ENCODE data around the gene KLHL26.

Gene KLHL26

DNA sequence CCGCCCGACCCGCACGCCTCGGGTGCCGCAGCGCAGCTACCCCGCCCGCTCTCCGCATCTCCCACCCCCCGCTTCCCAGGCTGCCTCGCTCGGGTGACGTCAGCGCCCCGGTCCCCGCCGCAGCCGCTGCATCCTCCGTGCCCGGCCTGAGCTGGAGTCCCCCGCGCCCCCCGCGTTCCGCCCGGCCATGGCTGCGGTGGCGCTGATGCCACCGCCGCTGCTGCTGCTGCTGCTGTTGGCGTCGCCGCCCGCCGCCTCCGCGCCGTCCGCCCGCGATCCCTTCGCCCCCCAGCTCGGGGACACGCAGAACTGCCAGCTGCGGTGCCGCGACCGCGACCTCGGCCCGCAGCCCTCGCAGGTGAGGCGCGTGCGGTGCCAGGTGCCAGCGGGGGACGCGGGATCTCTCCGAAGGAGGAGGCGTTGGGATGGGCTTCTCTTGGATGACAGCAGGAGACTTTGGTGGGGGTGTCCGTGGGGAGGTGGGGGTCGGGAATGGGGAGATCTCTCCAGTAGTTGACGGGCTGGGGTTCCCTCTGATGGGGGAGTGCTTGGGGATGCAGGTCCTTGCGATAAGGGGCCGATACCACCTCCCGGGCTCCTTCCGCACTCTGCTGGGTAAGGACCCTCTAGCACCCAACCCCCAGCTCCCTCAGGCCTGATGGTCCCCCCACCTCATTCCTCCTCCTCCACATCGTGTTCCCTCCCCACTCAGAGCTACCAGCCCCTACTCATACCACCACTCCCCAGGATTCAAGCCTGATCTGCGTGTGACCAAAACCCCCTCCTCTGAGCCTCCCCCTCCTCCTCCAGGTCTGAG is 23.8 kb upstream of the KLHL26 start, which contains the start of gene TMEM59L:
Gene TMEM59L, plus strand, starts transcription at position 99 of the 817 bp plus-strand sequence. Its CDS starts 89 bp downstream, at position 188.
- DNase-seq (ENCODE audit: low read depth in 2 of 2): no peak

- DNase-seq (ENCODE audit: low read depth in 2 of 2): no peak
Measured at GRCh38 chr19:18613589-18614234, 23.1 kb upstream of the KLHL26 start.

DNA sequence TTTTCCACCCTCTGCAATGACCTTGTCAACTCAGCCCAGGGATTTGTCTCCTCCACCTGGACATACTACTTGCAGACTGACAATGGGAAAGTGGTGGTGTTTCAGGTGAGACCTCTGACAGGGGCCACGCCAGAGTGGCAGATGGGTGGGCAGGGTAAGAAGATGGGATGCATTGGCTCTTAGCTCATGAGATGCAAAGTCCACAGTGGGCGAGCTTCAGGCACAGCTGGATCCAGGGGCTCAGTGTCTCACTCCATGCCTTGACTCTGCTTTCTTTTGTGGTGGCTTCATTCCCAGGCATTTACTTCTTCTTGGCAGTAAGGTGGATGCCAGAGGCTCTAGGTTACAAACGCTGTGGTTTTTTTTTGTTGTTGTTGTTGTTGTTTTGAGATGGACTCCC is 20.8 kb upstream of the KLHL26 start:
- DNase-seq (ENCODE audit: low read depth in 2 of 2): no peak

DNA sequence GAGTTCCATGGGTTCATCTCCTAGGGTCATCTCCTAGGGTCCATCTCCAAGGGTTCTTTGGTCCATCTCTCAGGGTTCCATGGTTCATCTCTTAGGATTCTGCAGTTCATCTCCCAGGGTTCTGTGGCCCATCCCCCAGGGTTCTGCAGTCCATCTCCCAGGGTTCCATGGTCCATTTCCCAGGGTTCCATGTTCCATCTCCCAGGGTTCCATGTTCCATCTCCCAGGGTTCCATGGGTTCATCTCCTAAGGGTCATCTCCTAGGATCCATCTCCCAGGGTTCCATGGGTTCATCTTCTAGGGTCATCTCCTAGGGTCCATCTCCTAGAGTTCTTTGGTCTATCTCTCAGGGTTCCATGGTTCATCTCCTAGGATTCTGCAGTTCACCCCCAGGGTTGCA is 19.3 kb upstream of the KLHL26 start:
- no peak for DNase-seq (ENCODE audit: low read depth in 2 of 2)

- no peak for DNase-seq (ENCODE audit: low read depth in 2 of 2)
Measured at GRCh38 chr19:18618236-18618635, 18.6 kb upstream of the KLHL26 start.

GRCh38 chr19:18620311-18620710 is 16.5 kb upstream of the KLHL26 start:
- no peak for DNase-seq (ENCODE audit: low read depth in 2 of 2)

DNA sequence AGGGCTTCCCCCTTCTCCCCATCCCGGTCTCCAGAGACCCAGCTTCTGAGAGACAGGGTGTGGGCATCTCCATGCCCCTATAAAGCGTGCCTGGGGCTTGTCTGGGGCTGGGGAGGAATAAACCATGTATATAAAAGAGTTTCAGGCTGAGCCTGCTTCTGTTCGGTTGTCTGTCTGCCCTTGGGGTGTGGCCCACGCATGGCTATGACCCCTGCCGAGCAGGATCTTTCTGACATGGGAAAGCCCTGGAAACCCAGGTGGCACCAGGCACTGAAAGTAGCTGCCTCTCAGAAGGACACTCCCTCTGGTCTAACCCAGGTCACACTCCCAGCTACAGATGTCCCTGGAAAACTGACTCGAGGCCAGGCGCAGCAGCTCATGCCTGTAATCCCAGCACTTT is 15.9 kb upstream of the KLHL26 start:
- no peak for DNase-seq (ENCODE audit: low read depth in 2 of 2)

DNA sequence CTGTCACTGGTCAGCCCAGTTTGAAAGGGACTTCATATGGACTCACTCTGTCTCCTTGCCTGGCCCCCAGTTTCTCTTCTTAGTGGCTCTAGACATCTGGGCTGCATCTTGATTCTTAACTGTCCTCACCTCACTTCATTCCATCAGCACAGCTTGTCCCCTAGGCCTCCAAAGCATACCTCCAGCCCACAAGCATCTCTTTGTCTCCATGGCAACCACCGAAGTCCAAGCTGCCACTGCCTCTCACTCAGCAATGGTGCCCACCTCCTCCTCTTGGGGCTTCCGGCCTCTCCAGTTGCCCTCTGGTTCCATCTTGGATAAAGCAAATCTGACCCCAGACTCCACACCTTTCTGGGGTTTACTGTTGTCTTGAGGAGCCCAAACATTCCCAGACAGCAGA is 9.9 kb upstream of the KLHL26 start:
- no peak for DNase-seq (ENCODE audit: low read depth in 2 of 2)

- no peak for DNase-seq (ENCODE audit: low read depth in 2 of 2)
Measured at GRCh38 chr19:18629166-18630088, 7.4 kb upstream of the KLHL26 start.

DNA sequence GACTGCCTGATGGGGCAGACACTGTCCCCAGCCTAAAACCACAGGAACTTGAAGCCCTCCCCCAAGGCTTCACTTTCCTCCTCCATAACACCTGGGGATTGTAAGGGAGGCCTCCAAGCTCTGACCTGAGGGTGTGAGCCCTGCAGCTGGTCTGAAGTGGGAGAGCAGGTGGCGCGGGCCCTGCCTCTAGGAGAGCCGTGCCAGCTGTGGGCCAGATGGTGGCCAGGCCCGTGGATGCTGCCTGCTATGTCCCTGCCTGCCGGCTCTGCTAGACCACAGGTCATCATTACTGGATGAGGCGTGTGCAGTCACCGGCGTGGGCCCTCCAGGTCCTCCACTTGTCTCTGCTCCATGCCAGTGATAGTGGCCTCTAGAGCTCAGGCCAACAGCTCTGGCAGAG is 3.5 kb upstream of the KLHL26 start:
- DNase-seq (ENCODE audit: low read depth in 2 of 2): no peak

DNA sequence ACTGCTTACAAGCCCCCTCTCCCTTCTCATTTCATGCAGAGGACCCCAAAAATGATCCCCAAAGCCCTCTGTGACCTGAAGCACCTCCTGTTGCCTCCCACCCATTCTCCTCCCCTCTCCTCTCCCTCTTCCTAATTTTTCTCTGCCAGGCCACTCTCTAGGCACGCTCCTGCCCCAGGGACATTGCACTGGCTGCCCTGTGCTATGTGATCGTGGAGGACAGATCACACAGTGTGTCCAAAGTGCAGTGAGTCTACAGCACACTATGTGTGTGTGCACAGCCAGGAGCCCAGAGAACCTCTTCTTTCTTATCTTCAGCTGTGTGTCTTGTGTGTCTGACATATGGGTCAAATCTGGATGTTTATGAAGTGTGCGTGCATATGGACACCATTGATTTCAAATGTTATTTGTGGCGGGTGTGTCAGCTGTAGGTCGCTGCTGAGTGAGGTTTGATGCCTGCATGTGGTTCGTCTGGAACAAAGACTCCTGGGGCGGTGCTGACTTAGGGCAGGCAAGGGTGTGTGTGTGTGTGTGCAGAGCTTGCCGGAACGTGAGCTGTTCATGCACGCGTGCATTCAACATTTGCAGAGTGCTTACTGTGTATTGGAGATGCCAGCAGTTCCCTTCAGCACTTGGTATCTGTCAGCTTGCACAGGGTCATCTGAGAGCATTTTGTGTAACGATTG is 2.1 kb upstream of the KLHL26 start:
- DNase-seq (ENCODE audit: low read depth in 2 of 2): no peak

DNA sequence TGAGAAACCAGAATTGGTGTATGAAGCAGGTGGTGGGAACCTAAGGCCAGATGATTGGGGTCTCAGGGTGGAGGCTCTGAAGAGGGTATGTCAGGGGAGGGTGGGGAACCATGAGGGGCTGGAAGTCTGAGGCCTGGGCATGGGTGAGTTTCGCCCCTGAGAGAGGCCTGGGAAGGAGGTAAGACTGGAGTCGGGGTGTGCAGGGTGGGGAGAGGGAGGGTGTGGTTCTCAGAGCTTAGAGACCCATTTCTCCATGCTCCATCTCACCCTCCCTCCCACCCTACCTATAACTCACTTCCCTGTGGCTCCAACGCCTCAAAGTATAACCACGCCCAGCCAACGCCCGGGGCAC is 1.0 kb upstream of the KLHL26 start:
- DNase-seq (ENCODE audit: low read depth in 2 of 2): no peak

DNA sequence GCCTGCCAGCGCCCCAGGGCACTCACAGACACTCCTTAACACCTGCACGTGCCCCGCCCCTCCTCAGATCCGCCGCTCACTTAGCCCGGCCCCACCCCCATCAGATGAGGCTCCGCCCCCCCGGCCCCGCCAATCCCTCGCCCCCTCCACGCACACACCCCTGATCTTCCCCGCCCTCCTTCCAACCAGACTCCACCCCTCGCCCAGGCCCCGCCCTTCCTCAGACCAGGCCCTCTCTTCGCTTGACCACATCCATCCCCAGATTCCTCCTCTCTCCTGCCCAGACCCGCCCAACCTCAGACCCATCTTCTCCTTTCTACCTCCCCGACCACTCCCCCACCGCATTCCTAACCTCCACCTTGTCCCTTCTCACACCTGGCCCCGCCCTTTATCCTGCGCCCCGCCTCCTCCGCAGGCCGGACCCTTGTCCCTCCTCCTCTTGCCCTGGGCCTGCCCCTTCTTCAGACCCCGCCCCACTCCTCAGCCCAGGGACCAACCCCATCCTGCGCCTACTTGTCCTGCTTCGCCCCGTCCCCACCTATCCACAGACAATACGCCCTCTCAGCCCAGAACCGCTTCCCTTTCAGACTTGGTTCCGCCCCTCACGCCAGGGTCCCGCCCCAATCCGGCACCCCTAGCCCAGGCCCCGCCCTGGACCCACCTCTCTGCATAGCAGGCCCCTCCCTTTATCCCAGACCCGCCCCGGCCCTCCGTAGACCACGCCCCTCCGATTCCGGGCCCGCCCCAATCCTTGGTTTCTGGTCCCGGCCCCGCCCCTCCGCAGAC is 452 bp upstream of the KLHL26 start:
- DNase-seq (ENCODE audit: low read depth in 2 of 2): peak; percentile 99

DNA sequence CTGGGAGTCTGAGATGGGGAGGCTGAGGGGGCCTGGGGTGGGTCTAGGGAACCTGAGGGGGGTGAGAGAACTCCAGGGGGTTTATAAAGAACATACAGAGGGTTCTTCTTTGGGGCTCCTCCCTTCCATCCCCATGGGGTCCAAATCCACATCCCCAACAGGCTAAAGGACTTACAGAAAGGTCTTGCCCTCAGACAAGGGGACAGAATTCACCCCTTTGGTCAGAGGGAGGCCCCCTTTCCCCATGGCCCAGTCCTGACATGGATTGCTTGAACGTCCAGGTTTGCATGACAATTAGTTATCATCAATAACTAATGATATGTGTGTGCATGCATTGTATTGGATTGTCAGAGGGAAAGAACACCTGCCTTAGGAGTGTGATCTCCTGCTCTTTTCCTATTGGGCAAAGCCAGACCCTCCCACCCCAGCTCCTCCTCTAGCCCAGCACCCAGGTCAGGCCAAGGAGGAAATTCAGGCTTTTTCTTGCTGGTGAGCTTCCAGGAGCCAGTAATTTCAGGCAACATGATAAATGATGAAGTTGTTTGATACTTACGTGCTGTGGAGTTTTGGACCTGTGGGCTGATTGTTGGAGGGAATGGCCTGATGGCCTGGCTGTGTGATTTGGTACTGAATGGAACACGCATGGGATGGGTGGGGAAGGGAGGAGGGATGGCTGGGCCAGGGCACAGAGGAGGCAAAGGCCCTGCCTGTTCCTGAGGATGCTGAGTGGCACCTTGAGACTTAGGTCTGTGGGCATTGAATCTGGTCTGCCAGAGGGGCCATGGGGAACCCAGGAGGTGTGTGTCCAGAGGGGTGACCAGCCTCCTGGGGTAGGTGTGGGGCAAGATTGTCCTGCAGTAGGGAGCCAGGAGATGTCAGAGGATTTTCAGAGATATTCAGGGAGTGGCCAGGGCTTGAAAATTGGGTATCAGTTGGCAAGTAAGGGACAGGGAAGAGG is 1.1 kb downstream of the KLHL26 start:
- DNase-seq (ENCODE audit: low read depth in 2 of 2): no peak

- no peak for DNase-seq (ENCODE audit: low read depth in 2 of 2)
Measured at GRCh38 chr19:18639706-18640243, 2.9 kb downstream of the KLHL26 start.

GRCh38 chr19:18644196-18645034 is 7.6 kb downstream of the KLHL26 start:
- DNase-seq (ENCODE audit: low read depth in 2 of 2): no peak

DNA sequence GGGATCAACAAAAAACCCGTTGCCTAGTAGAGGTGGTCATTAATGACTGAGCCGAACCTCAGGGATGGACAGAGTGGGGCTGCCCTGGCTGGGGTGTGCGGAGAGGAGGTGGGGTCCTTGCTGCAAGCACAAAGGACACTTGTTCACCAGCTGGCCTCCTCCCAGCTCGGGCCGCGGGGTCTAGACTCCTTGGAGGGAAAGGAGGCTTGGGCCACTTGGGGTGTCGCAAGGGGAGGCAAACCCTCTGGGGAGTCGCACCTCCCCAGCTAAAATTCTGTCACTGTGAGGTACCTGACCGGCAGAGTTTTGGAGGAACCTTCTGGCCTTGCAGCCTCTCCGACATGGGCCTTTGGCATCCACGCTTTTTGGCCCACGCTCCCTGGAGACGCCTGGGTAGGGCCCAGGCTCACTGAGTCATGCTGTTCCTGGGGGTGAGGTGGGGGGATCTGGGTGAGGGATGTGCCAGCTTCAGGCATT is 8.2 kb downstream of the KLHL26 start:
- DNase-seq (ENCODE audit: low read depth in 2 of 2): no peak
